Measurements from ENCODE around the gene VAT1. TPM values are rescaled to one million over a fixed set of nuclear protein-coding genes. Genes with fewer than 3 reads are reported as not detected.

The VAT1 gene
- total RNA-seq, 1 experiment from 2014 or later, result 262 TPM

- H3K27ac Mint-ChIP-seq, result peak overlapping the region in 2 of 3 experiments; percentile 14 to 88; a peak in 2 of 7 replicates
- Histone ChIP-seq H3K56ac (ENCODE audit: insufficient read length, low read depth, low read length) (no peak overlapping the region), H3K14ac (ENCODE audit: insufficient read depth, low read length) (no peak overlapping the region), H2BK120ac (ENCODE audit: low read depth, low read length, poor library complexity, severe bottlenecking) (no peak overlapping the region), H3K4me1 (ENCODE audit: insufficient read depth, low read length) (no peaks in the 10 kb centered on the region), H2AFZ (ENCODE audit: low read length) (no peak overlapping the region), H3K23me2 (ENCODE audit: insufficient read length, low read depth, low read length, poor library complexity, severe bottlenecking) (no peaks in the 10 kb centered on the region), H3K23ac (ENCODE audit: insufficient read length, low read depth, low read length) (no peak overlapping the region), H3K27me3 (ENCODE audit: insufficient read depth, low read length) (no peaks in the 10 kb centered on the region), H4K20me1 (ENCODE audit: control insufficient read depth, insufficient read depth, insufficient read length) (no peaks in the 10 kb centered on the region), H4K91ac (ENCODE audit: insufficient read length, low read depth, low read length) (no peak overlapping the region), H4K5ac (ENCODE audit: insufficient read length, low read depth, low read length) (no peak overlapping the region), H3T11ph (ENCODE audit: low read length) (no peak overlapping the region), H3K4me2 (ENCODE audit: insufficient read depth, insufficient read length, low read length) (no peak overlapping the region), H2BK20ac (ENCODE audit: low read depth, low read length, poor library complexity, severe bottlenecking) (no peak overlapping the region), H2BK12ac (ENCODE audit: insufficient read length, low read depth, low read length) (no peak overlapping the region), H3K27ac (ENCODE audit: insufficient read length, low read depth, low read length) (no peak overlapping the region), H3K9ac (ENCODE audit: extremely low read depth, insufficient read length, low read length) (no peak overlapping the region), H3K4ac (ENCODE audit: low read depth, low read length) (no peak overlapping the region), H2BK5ac (ENCODE audit: insufficient read length, low read length) (no peak overlapping the region), H3K18ac (ENCODE audit: insufficient read length, low read depth, low read length) (no peak overlapping the region), H3K79me1 (ENCODE audit: insufficient read depth, low read depth, low read length, poor library complexity, severe bottlenecking) (no peaks in the 10 kb centered on the region), H3K9me3 (ENCODE audit: control insufficient read depth, low read depth, low read length) (no peaks in the 10 kb centered on the region), H2BK15ac (ENCODE audit: low read depth, low read length) (no peak overlapping the region), H3K79me2 (ENCODE audit: insufficient read depth, low read length) (no peaks in the 10 kb centered on the region), H2AK5ac (ENCODE audit: insufficient read length, low read length) (no peak overlapping the region), H4K8ac (replicated peaks; ENCODE audit: insufficient read length, low read depth, low read length) (no peak overlapping the region)
- no peaks in the 10 kb centered on the region for H3K9me3 Mint-ChIP-seq
- no CpG with 5 or more reads among the region's 6 CpGs for WGBS (ENCODE audit: extremely low coverage, insufficient read length, low lambda C conversion rate)
- H3K27me3 Mint-ChIP-seq (ENCODE audit: low read depth), result no peaks in the 10 kb centered on the region
- no peak for DNase-seq
- no peak overlapping the region for H3K4me3 Mint-ChIP-seq
- peaks cover 10 to 14% of the 10 kb centered on the region in 2 experiments for H3K4me1 Mint-ChIP-seq
- no peak for TF ChIP-seq CTCF (conservative IDR thresholded peaks at IDR 0.05)
- peaks cover 3 to 38% (median 37%) of the 10 kb centered on the region in 3 experiments; a peak in 6 of 7 replicates for H3K36me3 Mint-ChIP-seq (ENCODE audit: insufficient read depth in 1 of 3, low read depth in 3 of 3)
These were observed 46.6 kb upstream of the VAT1 start for GRCh38 chr17:43068570-43069367.

Data from H9 (cell line).